Common myeloid progenitor, CD34-positive (primary cell): ENCODE results near the gene UBE2F.
A peak's percentile ranks its signal among the peaks of the same experiment; 100 is the strongest.
"Not testable (repeated sequence)": the region's sequence is repeated elsewhere in the genome, so short reads cannot be mapped to it uniquely, and the experiment has no call there.

Experiments used
- CTCF ChIA-PET: fragments of 350-600 bp; sonication (Branson Sonifier 250); formaldehyde crosslinking; loops from one replicate; lab custom pipeline; 2021; ENCODE audit warnings: antibody characterized with exemption; lab: Charles Lee
- POLR2A ChIA-PET: fragments of 350-600 bp; sonication (Branson Sonifier 250); formaldehyde crosslinking; loops from one replicate; lab custom pipeline; 2021; ENCODE audit warnings: antibody characterized with exemption; lab: Charles Lee
- DNase-seq, 3 donors: peaks; one replicate each; pipeline versions ENCODE4 v3.0.0 to v3.0.0-alpha.2; 2013
- H3K27ac ChIP-seq, 2 experiments: 1 replicate in 1 of 2; 2 replicates in 1 of 2; pipeline ENCODE4 v1.7.0; 2013; ENCODE audit warnings: inconsistent platforms in 2 of 2, low read length in 2 of 2, mild to moderate bottlenecking in 2 of 2, low read depth in 1 of 2, moderate library complexity in 1 of 2; ENCODE audit not compliant: severe bottlenecking in 2 of 2, insufficient read depth in 1 of 2, poor library complexity in 1 of 2
- H3K27me3 ChIP-seq, 5 experiments: replicated peaks in 2 of 5; 1 replicate in 3 of 5; 2 replicates in 2 of 5; pipeline versions ENCODE4 v1.6.1 to v1.7.0; 2013; ENCODE audit warnings: low read length in 4 of 5, mild to moderate bottlenecking in 2 of 5, moderate library complexity in 2 of 5, inconsistent platforms in 1 of 5; ENCODE audit not compliant: insufficient read depth in 5 of 5, control insufficient read depth in 4 of 5
- H3K36me3 ChIP-seq, 4 experiments: 1 replicate in 2 of 4; 2 replicates in 2 of 4; pipeline versions ENCODE4 v1.6.1 to v1.7.0; 2013; ENCODE audit warnings: low read length in 3 of 4, control low read depth in 1 of 4, mild to moderate bottlenecking in 1 of 4; ENCODE audit not compliant: control insufficient read depth in 4 of 4, insufficient read depth in 4 of 4
- H3K4me1 ChIP-seq, 4 experiments: 1 replicate in 3 of 4; 2 replicates in 1 of 4; pipeline versions ENCODE4 v1.6.1 to v1.7.1; 2013; ENCODE audit warnings: low read length in 3 of 4, mild to moderate bottlenecking in 3 of 4, control low read depth in 1 of 4, inconsistent platforms in 1 of 4, moderate library complexity in 1 of 4; ENCODE audit not compliant: control insufficient read depth in 4 of 4, insufficient read depth in 4 of 4; ENCODE audit errors: control extremely low read depth in 1 of 4
- H3K4me3 ChIP-seq, 7 experiments: 1 replicate in 4 of 7; 2 replicates in 3 of 7; pipeline versions ENCODE4 v1.5.1 to v1.7.0; 2013; ENCODE audit warnings: mild to moderate bottlenecking in 7 of 7, low read length in 6 of 7, moderate library complexity in 6 of 7, inconsistent platforms in 2 of 7, low read depth in 2 of 7, control low read depth in 1 of 7; ENCODE audit not compliant: insufficient read depth in 4 of 7, control insufficient read depth in 1 of 7; ENCODE audit errors: extremely low read depth in 1 of 7
- H3K9me3 ChIP-seq, 5 experiments: 1 replicate in 4 of 5; 2 replicates in 1 of 5; pipeline versions ENCODE4 v1.6.1 to v1.7.1; 2013; ENCODE audit warnings: low read length in 4 of 5, mild to moderate bottlenecking in 2 of 5, inconsistent platforms in 1 of 5, low read depth in 1 of 5, moderate library complexity in 1 of 5; ENCODE audit not compliant: control insufficient read depth in 4 of 5, insufficient read depth in 2 of 5; ENCODE audit errors: control extremely low read depth in 1 of 5
- WGBS: methylation state at CpG from one replicate; pipeline ENCODE4 v1.1.5; 2013; ENCODE audit not compliant: insufficient coverage; 5-methylcytosine and 5-hydroxymethylcytosine counted together

UBE2F gene

DNA sequence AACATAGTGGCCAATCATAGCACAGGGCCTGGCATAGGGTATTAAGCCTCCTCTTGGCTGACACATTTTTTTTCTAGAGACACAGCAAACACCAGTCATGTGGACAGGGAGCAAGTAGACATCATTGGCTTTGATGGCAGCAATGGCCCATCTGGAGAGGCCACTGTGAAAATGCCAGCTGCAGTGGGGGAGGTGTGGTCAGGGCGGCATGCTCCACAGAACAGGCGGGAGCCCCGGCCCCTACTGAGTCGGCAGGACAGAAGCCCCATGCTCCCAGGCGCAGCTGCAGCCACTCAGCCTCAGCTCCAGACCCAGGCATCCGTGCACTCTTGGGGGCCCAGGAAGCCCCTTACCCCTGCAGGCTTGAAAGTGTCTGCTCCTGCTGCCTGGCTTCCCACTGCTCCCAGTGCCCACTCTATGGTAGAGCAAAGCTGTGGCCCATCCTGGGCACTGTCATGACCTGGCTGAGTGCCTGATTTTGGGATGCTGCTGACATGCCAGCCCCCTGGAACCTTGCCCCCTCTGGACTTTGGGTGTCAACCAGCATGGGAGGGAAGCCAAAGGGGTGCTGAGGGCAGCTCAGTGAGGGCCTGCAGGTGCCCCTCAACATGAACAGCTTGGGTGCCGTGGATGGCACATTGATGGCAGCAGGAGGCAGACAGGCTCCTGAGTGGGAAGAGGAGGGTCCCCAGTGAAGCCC, 23.3 kb upstream of the UBE2F start:
- Histone ChIP-seq H3K27ac (peak overlapping the region in 1 of 2 experiments; percentile 38), H3K27me3 (no peaks in the 10 kb centered on the region), H3K9me3 (peaks cover 0 to 23% (median 0%) of the 10 kb centered on the region in 5 experiments), H3K36me3 (no peaks in the 10 kb centered on the region), H3K4me1 (peaks cover 9 to 71% (median 44%) of the 10 kb centered on the region in 4 experiments), H3K4me3 (peak overlapping the region in 1 of 7 experiments; percentile 1)
- POLR2A ChIA-PET = no interaction called here
- DNase-seq = no peak
- CTCF ChIA-PET = interaction anchor here (0.8 to 2.2 kb wide), 4 partner anchors 9 to 20 kb away, joined by 3 to 6 read pairs (median 4); no protein-coding TSS in a partner anchor
- 92% methylated on average over 7 of the region's 7 CpGs for WGBS

DNA sequence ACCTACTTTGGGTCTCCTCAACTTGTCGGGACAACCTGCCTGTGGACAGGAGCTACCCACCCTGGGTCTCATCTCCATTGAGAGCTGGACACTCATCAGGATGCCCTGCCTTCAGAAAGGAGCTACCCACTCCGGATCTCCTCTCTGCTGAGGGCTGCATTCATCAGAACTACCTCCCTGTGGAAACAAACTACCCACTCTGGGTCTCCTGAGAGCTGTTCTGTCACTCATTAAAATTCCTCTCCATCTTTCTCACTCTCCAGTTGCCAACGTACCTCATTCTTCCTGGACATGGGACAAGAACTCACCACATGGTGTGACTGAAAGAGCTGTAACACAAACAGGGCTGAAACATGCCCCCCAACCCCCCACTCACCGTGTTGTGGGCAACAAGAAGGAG, 22.5 kb upstream of the UBE2F start:
- H3K27me3 ChIP-seq = no peaks in the 10 kb centered on the region
- peaks cover 9 to 69% (median 44%) of the 10 kb centered on the region in 4 experiments for H3K4me1 ChIP-seq
- ChIA-PET POLR2A (interaction anchor here (0.6 kb wide), 1 partner anchor 39 kb away, joined by 3 read pairs; no protein-coding TSS in a partner anchor), CTCF (interaction anchor here (0.8 to 2.6 kb wide), 3 partner anchors 9 to 24 kb away, joined by 3 to 7 read pairs (median 6); no protein-coding TSS in a partner anchor)
- no peak overlapping the region for H3K4me3 ChIP-seq
- no peak for DNase-seq
- WGBS = 92% methylated on average over 4 of the region's 4 CpGs
- peaks cover 0 to 23% (median 0%) of the 10 kb centered on the region in 5 experiments for H3K9me3 ChIP-seq
- no peak overlapping the region for H3K27ac ChIP-seq
- no peaks in the 10 kb centered on the region for H3K36me3 ChIP-seq

GRCh38 chr2:237946423-237946822, 20.4 kb upstream of the UBE2F start:
- no peaks in the 10 kb centered on the region for H3K36me3 ChIP-seq
- H3K4me3 ChIP-seq = no peak overlapping the region
- peaks cover 9 to 48% (median 28%) of the 10 kb centered on the region in 4 experiments for H3K4me1 ChIP-seq
- ChIA-PET CTCF (interaction anchor here (2.6 kb wide), 1 partner anchor 11 kb away, joined by 7 read pairs; no protein-coding TSS in a partner anchor), POLR2A (no interaction called here)
- H3K9me3 ChIP-seq = peaks cover 0 to 23% (median 0%) of the 10 kb centered on the region in 5 experiments
- no peak for DNase-seq
- H3K27ac ChIP-seq = no peak overlapping the region
- H3K27me3 ChIP-seq = no peaks in the 10 kb centered on the region
- WGBS = no CpG with 5 or more reads among the region's 1 CpG

DNA sequence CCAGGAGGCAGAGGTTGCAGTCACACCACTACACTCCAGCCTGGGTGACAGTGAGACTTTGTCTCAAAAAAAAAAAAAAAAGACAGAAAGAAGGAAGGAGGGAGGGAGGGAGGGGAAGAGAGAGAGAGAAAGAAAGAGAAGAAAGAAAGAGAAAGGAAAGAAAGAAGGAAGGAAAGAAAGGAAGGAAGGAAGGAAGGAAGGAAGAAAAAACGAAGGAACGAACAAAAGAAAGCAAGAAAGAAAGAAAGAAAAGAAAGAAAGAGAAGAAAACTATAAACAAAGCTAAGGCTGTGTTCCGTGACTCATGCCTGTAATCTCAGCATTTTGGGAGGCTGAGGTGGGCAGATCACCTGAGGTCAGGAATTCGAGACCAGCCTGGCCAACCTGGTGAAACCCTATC, 15.5 kb upstream of the UBE2F start:
- WGBS = 94% methylated on average over 2 of the region's 4 CpGs
- H3K27ac ChIP-seq, DNase-seq, H3K9me3 ChIP-seq, CTCF ChIA-PET, POLR2A ChIA-PET, H3K27me3 ChIP-seq, H3K4me3 ChIP-seq, H3K36me3 ChIP-seq: not testable (repeated sequence)
- peaks cover 0 to 15% (median 11%) of the 10 kb centered on the region in 4 experiments for H3K4me1 ChIP-seq

DNA sequence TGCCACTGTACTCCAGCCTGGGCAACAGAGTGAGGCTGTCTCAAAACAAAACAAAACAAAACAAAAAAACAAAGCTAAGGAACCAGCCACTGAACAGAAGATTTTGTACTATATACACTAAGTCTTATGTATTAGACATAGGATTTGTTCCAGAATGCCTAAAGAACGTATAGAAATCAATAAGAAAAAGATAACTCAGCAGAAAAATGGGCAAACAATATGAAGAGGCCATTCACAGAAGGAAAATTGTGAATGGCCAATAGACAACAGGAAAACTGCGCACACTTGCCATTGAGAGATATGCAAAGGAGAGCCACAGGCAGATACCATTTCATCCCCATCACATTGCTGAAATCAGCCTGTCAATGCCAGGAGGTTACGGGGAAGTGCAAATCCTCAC, 14.9 kb upstream of the UBE2F start:
- H3K27me3 ChIP-seq = peaks cover 0 to 8% (median 0%) of the 10 kb centered on the region in 5 experiments
- 100% methylated on average over 2 of the region's 3 CpGs for WGBS
- H3K9me3 ChIP-seq = no peaks in the 10 kb centered on the region
- no peak overlapping the region for H3K27ac ChIP-seq
- CTCF ChIA-PET = interaction anchor here (1.0 kb wide), 1 partner anchor 9 kb away, joined by 3 read pairs; no protein-coding TSS in a partner anchor
- POLR2A ChIA-PET = no interaction called here
- no peak overlapping the region for H3K4me3 ChIP-seq
- H3K36me3 ChIP-seq = no peaks in the 10 kb centered on the region
- H3K4me1 ChIP-seq = peaks cover 0 to 18% (median 12%) of the 10 kb centered on the region in 4 experiments
- no peak for DNase-seq

DNA sequence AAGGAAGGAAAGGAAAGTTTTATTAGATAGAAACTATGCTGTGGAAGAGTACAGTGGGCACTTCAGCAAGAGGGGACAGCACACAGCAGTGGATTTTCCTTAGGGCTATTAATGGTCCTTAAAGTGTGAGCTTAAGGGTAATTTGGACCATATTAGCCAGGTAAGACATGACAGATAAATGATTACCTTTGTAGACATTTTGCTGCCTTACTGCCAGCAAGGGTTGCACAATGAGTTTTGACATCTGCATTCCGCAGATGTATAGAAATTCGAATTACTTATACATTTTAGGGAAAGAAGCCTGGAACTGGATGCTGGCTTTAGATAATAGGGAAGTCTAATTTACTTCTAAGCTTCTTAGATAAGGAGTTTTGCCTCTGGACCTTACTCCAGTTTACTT, 14.0 kb upstream of the UBE2F start:
- ChIA-PET CTCF (no interaction called here), POLR2A (no interaction called here)
- Histone ChIP-seq H3K4me1 (peaks cover 0 to 15% (median 9%) of the 10 kb centered on the region in 4 experiments), H3K36me3 (no peaks in the 10 kb centered on the region), H3K27me3 (peaks cover 0 to 8% (median 0%) of the 10 kb centered on the region in 5 experiments), H3K27ac (no peak overlapping the region), H3K9me3 (no peaks in the 10 kb centered on the region), H3K4me3 (no peak overlapping the region)
- no CpG with 5 or more reads among the region's 2 CpGs for WGBS
- DNase-seq = no peak
